MM.1S (cell line): ENCODE results near the gene RNF115.

Experiments used
- DNase-seq: peaks from one replicate; pipeline ENCODE4 v3.0.0-alpha.2; 2015
- H2AFZ ChIP-seq: fragments of 300-600 bp; sonication (generic); 2 replicates; pipeline ENCODE4 v1.6.0; 2016; ENCODE audit warnings: antibody characterized with exemption, low read length
- H3F3A ChIP-seq: fragments of 300-600 bp; sonication (generic); 2 replicates; pipeline ENCODE4 v1.6.1; 2016; ENCODE audit warnings: mild to moderate bottlenecking, antibody characterized with exemption, low read length, moderate library complexity, mixed read lengths; ENCODE audit not compliant: insufficient read depth
- H3K27ac ChIP-seq: fragments of 300-600 bp; sonication (generic); 2 replicates; pipeline ENCODE4 v1.5.1; 2016; ENCODE audit warnings: mild to moderate bottlenecking, low read length
- H3K27me3 ChIP-seq: fragments of 300-600 bp; sonication (generic); replicated peaks from 2 replicates; pipeline ENCODE4 v1.6.0; 2016; ENCODE audit warnings: low read length; ENCODE audit not compliant: insufficient read depth
- H3K36me3 ChIP-seq: fragments of 300-600 bp; sonication (generic); replicated peaks from 2 replicates; pipeline ENCODE4 v1.6.1; 2016; ENCODE audit warnings: mild to moderate bottlenecking, low read length, mixed read lengths; ENCODE audit not compliant: insufficient read depth
- H3K4me1 ChIP-seq: fragments of 300-600 bp; sonication (generic); 2 replicates; pipeline ENCODE4 v1.6.1; 2016; ENCODE audit warnings: low read length, mixed read lengths
- H3K4me2 ChIP-seq: fragments of 300-600 bp; sonication (generic); 2 replicates; pipeline ENCODE4 v1.6.0; 2016; ENCODE audit warnings: low read depth, low read length
- H3K4me3 ChIP-seq: fragments of 300-600 bp; sonication (generic); 2 replicates; pipeline ENCODE4 v1.5.1; 2016; ENCODE audit warnings: low read length, mixed read lengths
- H3K79me2 ChIP-seq: fragments of 300-600 bp; sonication (generic); 2 replicates; pipeline ENCODE4 v1.6.1; 2016; ENCODE audit warnings: mixed run types, low read length, mixed read lengths
- H3K9ac ChIP-seq: fragments of 300-600 bp; sonication (generic); 2 replicates; pipeline ENCODE4 v1.6.1; 2016; ENCODE audit warnings: low read length, mixed read lengths
- H3K9me2 ChIP-seq: fragments of 300-600 bp; sonication (generic); replicated peaks from 2 replicates; pipeline ENCODE4 v1.6.1; 2016; ENCODE audit warnings: mild to moderate bottlenecking, low read length, mixed read lengths; ENCODE audit not compliant: insufficient read depth
- H3K9me3 ChIP-seq: fragments of 300-600 bp; sonication (generic); replicated peaks from 2 replicates; pipeline ENCODE4 v1.6.1; 2016; ENCODE audit warnings: mild to moderate bottlenecking, low read length, mixed read lengths; ENCODE audit not compliant: insufficient read depth
- H4K20me1 ChIP-seq: fragments of 300-600 bp; sonication (generic); 2 replicates; pipeline ENCODE4 v1.6.1; 2016; ENCODE audit warnings: mild to moderate bottlenecking, low read length, moderate library complexity, mixed read lengths; ENCODE audit not compliant: insufficient read depth
- CTCF ChIP-seq: fragments of 300-600 bp; sonication (generic); IDR thresholded peaks from 2 replicates; pipeline ENCODE4 v1.5.1; 2016; ENCODE audit warnings: antibody characterized with exemption, low read length, mixed read lengths
- EZH2 ChIP-seq: fragments of 300-600 bp; sonication (generic); optimal IDR thresholded peaks from 2 replicates; pipeline ENCODE3; 2017; ENCODE audit warnings: low read depth, mild to moderate bottlenecking, antibody characterized with exemption, low read length, mixed read lengths
- EZH2phosphoT487 ChIP-seq: fragments of 300-600 bp; sonication (generic); IDR thresholded peaks from 2 replicates; pipeline ENCODE4 v1.6.1; 2018; ENCODE audit warnings: antibody characterized with exemption, low read length

The RNF115 gene

GRCh38 chr1:145758116-145758515 lies 65.8 kb downstream of the RNF115 start:
- Histone ChIP-seq H3K27me3 (no peaks in the 10 kb centered on the region), H3K4me3 (no peak overlapping the region), H4K20me1 (no peaks in the 10 kb centered on the region), H3F3A (no peaks in the 10 kb centered on the region), H3K4me1 (no peaks in the 10 kb centered on the region), H3K27ac (no peak overlapping the region), H3K4me2 (no peak overlapping the region), H3K9me2 (no peaks in the 10 kb centered on the region), H3K79me2 (no peaks in the 10 kb centered on the region), H3K9me3 (no peaks in the 10 kb centered on the region), H3K36me3 (peaks cover 2% of the 10 kb centered on the region; the same call in 1 of the 2 replicates), H3K9ac (no peak overlapping the region), H2AFZ (no peak overlapping the region)
- no peak for TF ChIP-seq EZH2
- TF ChIP-seq CTCF = no peak
- DNase-seq = no peak

DNA sequence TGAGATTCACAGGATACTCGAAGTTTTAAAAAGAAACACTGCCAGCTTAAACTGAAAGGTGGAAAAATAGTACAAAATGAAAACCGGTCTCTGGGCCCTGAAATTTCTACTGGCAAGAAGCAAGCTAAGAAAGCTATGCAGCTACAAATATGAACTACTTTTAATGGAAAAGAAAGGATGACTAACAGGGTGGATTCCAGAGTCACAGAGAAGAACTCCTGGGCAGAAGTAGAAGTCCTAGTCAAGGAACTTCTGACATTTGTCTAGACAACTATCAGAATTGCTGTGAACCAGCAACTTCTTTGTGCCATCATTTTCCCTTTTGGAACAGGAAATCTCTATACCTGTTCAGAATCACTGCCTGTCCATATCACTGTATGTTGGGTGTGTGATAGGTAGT lies 66.5 kb downstream of the RNF115 start:
- no peaks in the 10 kb centered on the region for H3K9me3 ChIP-seq
- H3K4me1 ChIP-seq = no peaks in the 10 kb centered on the region
- no peak overlapping the region for H3K27ac ChIP-seq
- H3K79me2 ChIP-seq = no peaks in the 10 kb centered on the region
- H3K9me2 ChIP-seq = no peaks in the 10 kb centered on the region
- H3K27me3 ChIP-seq = no peaks in the 10 kb centered on the region
- no peaks in the 10 kb centered on the region for H4K20me1 ChIP-seq
- no peaks in the 10 kb centered on the region for H3F3A ChIP-seq
- no peak for DNase-seq
- no peak overlapping the region for H2AFZ ChIP-seq
- H3K4me3 ChIP-seq = no peak overlapping the region
- H3K9ac ChIP-seq = no peak overlapping the region
- TF ChIP-seq CTCF (no peak), EZH2 (no peak), EZH2phosphoT487 (no peak)
- H3K36me3 ChIP-seq = no peaks in the 10 kb centered on the region
- no peak overlapping the region for H3K4me2 ChIP-seq

DNA sequence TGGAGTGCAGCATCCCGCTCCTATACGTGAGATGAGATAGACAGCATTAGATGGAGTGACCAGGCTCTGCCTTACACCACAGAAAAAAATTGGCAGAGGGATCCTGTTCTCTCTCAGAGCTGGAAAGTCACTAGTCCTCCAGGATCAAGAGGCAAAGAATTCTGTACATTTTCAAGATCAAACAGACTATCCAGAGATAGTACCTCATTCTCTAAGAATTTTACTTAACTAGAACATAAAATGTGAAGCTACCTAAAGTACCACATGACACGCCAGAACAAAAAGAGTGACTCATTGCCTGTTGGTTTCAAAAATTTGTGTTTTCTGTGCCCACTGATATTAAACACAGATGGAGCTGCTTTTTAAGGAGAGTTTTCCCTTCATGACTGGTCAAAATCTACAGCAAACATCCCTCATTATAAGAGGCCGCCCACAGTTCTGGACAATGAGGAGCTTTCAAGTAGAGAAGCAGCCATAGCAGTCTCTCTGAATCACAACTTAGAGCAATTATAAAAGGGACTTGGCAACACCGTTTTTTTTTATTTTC lies 72.3 kb downstream of the RNF115 start:
- H3K79me2 ChIP-seq = no peaks in the 10 kb centered on the region
- no peak overlapping the region for H3K9ac ChIP-seq
- H3K27ac ChIP-seq = no peak overlapping the region
- H3K9me3 ChIP-seq = no peaks in the 10 kb centered on the region
- no peak for DNase-seq
- H4K20me1 ChIP-seq = no peaks in the 10 kb centered on the region
- no peaks in the 10 kb centered on the region; the same call in 1 of the 2 replicates for H3K4me1 ChIP-seq
- no peak for TF ChIP-seq EZH2
- TF ChIP-seq EZH2phosphoT487 = no peak
- TF ChIP-seq CTCF = no peak
- H3F3A ChIP-seq = no peaks in the 10 kb centered on the region
- no peaks in the 10 kb centered on the region for H3K27me3 ChIP-seq
- H3K4me3 ChIP-seq = no peak overlapping the region
- no peak overlapping the region for H2AFZ ChIP-seq
- H3K9me2 ChIP-seq = no peaks in the 10 kb centered on the region
- no peak overlapping the region for H3K4me2 ChIP-seq
- H3K36me3 ChIP-seq = no peaks in the 10 kb centered on the region
